HG03060 (cell line): Measurements from ENCODE around the gene C1QTNF9.
"Not testable (repeated sequence)": the region's sequence is repeated elsewhere in the genome, so short reads cannot be mapped to it uniquely, and the experiment has no call there.

Experiments used
- ATAC-seq: cut with Tn5 transposase; IDR thresholded peaks from one replicate; pipeline ENCODE4 v1.9.1; 2021; ENCODE audit warnings: low read depth, moderate number of reproducible peaks; ENCODE audit not compliant: unreplicated experiment

The C1QTNF9 gene

GRCh38 chr13:24319641-24320040, 10.3 kb downstream of the C1QTNF9 start:
- ATAC-seq = not testable (repeated sequence)

GRCh38 chr13:24321416-24321815, 12.0 kb downstream of the C1QTNF9 start:
- not testable (repeated sequence) for ATAC-seq

GRCh38 chr13:24322470-24322869, 13.1 kb downstream of the C1QTNF9 start:
- ATAC-seq = not testable (repeated sequence)

- no peak for ATAC-seq
These were observed 13.8 kb downstream of the C1QTNF9 start for GRCh38 chr13:24323036-24323738.

GRCh38 chr13:24323739-24324075, 14.3 kb downstream of the C1QTNF9 start:
- no peak for ATAC-seq

- not testable (repeated sequence) for ATAC-seq
These were observed 18.2 kb downstream of the C1QTNF9 start for GRCh38 chr13:24327598-24327997.

GRCh38 chr13:24328145-24328544, 18.8 kb downstream of the C1QTNF9 start:
- no peak for ATAC-seq

- ATAC-seq = no peak
These were observed 29.3 kb downstream of the C1QTNF9 start for GRCh38 chr13:24338721-24339120.

GRCh38 chr13:24339937-24340607, 30.7 kb downstream of the C1QTNF9 start:
- ATAC-seq = no peak

GRCh38 chr13:24340608-24340955, 31.2 kb downstream of the C1QTNF9 start:
- ATAC-seq = no peak

GRCh38 chr13:24341439-24341838, 32.1 kb downstream of the C1QTNF9 start:
- ATAC-seq = no peak

GRCh38 chr13:24348385-24348784, 39.0 kb downstream of the C1QTNF9 start:
- no peak for ATAC-seq

- ATAC-seq = no peak
These were observed 39.6 kb downstream of the C1QTNF9 start for GRCh38 chr13:24348797-24349515.

- ATAC-seq = not testable (repeated sequence)
These were observed 40.6 kb downstream of the C1QTNF9 start for GRCh38 chr13:24349778-24350664.

GRCh38 chr13:24351423-24351822, 42.0 kb downstream of the C1QTNF9 start:
- ATAC-seq = no peak

- no peak for ATAC-seq
These were observed 44.4 kb downstream of the C1QTNF9 start for GRCh38 chr13:24353736-24354135.

GRCh38 chr13:24355103-24355502, 45.7 kb downstream of the C1QTNF9 start:
- no peak for ATAC-seq

- ATAC-seq = no peak
These were observed 46.9 kb downstream of the C1QTNF9 start for GRCh38 chr13:24356270-24356669.

GRCh38 chr13:24356837-24357236, 47.5 kb downstream of the C1QTNF9 start:
- no peak for ATAC-seq

GRCh38 chr13:24357756-24358155, 48.4 kb downstream of the C1QTNF9 start:
- ATAC-seq = no peak

- ATAC-seq = not testable (repeated sequence)
These were observed 49.5 kb downstream of the C1QTNF9 start for GRCh38 chr13:24358836-24359235.
